Mucosa of descending colon (tissue), 3 donors: ENCODE results near the gene DCTN4. TPM values are rescaled to one million over a fixed set of nuclear protein-coding genes. Genes with fewer than 3 reads are reported as not detected.

Source experiments
- ATAC-seq: fragments of 200-7000 bp; cut with Tn5 transposase; one replicate; pipeline ENCODE4 v1.9.1; 2020; ENCODE audit warnings: mild to moderate bottlenecking, moderate library complexity
- DNase-seq, 3 donors: peaks; one replicate each; pipeline ENCODE4 v3.0.0-alpha.2; 2020
- H3K36me3 ChIP-seq: fragments of 200-600 bp; one replicate; pipeline ENCODE4 v1.8.0; 2021; ENCODE audit warnings: low read depth, mild to moderate bottlenecking
- H3K4me1 ChIP-seq: fragments of 200-600 bp; one replicate; pipeline ENCODE4 v1.8.0; 2021; ENCODE audit warnings: low read depth, mild to moderate bottlenecking
- H3K4me3 ChIP-seq: fragments of 200-600 bp; one replicate; pipeline ENCODE4 v1.8.0; 2021; ENCODE audit warnings: mild to moderate bottlenecking
- H3K9me3 ChIP-seq: fragments of 200-600 bp; one replicate; pipeline ENCODE4 v1.8.0; 2021; ENCODE audit warnings: mild to moderate bottlenecking
- intact Hi-C, 2 donors: fragments of 100-400 bp; cut with DNase I in 1 of 2; cut with micrococcal nuclease in 1 of 2; formaldehyde crosslinking; loops; one replicate each; pipeline versions ENCODE4 v1.11.0 to v1.11.1; 2022; cut with DNase I, micrococcal nuclease
- total RNA-seq, 3 donors: library from RNA; stranded (reverse); fragmentation: NEBNext Ultra II Directional in 2 of 3; extraction: Animal tissue kit (Norgen Biotek cat#: 25700) in 2 of 3; gene quantifications; one replicate each; pipeline versions ENCODE4 v1.2.1 to v1.2.4, GENCODE V29; 2021 to 2023
- TF ChIP-seq, protein P1 (sequence below): fragments of 200-600 bp; IDR thresholded peaks from one replicate; pipeline ENCODE4 v1.8.0; 2022; ENCODE audit warnings: antibody characterized with exemption, mild to moderate bottlenecking
- donor health status: DM: no; HTN: no; CAD: no; lungs with moderate emphysema.
- donor health status: DM: no; HTN: no; CAD: no.
- donor health status: DM: no; HTN: yes; CAD: no.

Gene DCTN4
- total RNA-seq, 3 donors from 2014 or later = 50.8 to 56.4 (median 52.9) TPM

DNA sequence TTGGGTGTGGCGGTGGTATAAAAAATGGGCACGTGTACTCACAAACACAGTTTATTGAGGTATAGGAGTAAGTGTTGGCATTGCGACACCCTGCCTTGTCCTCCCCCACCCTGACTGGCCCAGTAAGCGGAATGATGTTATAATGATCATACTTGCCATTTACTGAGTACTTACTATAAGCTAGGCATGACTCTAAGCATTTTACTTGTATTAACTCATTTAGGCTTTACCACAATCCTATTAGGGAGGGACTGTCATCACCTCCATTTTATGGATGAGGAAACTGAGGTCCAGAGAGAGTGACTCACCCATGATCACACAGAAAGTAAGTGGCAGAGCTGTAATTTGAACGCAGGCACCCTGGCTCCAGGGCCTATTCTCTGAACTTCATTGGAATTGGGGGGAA, 22.0 kb upstream of the DCTN4 start:
- DNase-seq = peak; percentile 61 to 83 (median 71)
- no peaks in the 10 kb centered on the region for H3K9me3 ChIP-seq
- intact Hi-C loops = no loop called here
- peak; percentile 68 for ATAC-seq
- TF ChIP-seq, protein P1, sequence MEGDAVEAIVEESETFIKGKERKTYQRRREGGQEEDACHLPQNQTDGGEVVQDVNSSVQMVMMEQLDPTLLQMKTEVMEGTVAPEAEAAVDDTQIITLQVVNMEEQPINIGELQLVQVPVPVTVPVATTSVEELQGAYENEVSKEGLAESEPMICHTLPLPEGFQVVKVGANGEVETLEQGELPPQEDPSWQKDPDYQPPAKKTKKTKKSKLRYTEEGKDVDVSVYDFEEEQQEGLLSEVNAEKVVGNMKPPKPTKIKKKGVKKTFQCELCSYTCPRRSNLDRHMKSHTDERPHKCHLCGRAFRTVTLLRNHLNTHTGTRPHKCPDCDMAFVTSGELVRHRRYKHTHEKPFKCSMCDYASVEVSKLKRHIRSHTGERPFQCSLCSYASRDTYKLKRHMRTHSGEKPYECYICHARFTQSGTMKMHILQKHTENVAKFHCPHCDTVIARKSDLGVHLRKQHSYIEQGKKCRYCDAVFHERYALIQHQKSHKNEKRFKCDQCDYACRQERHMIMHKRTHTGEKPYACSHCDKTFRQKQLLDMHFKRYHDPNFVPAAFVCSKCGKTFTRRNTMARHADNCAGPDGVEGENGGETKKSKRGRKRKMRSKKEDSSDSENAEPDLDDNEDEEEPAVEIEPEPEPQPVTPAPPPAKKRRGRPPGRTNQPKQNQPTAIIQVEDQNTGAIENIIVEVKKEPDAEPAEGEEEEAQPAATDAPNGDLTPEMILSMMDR = no peak
- peaks cover 59% of the 10 kb centered on the region for H3K4me1 ChIP-seq
- no peak overlapping the region for H3K4me3 ChIP-seq
- no peaks in the 10 kb centered on the region for H3K36me3 ChIP-seq

DNA sequence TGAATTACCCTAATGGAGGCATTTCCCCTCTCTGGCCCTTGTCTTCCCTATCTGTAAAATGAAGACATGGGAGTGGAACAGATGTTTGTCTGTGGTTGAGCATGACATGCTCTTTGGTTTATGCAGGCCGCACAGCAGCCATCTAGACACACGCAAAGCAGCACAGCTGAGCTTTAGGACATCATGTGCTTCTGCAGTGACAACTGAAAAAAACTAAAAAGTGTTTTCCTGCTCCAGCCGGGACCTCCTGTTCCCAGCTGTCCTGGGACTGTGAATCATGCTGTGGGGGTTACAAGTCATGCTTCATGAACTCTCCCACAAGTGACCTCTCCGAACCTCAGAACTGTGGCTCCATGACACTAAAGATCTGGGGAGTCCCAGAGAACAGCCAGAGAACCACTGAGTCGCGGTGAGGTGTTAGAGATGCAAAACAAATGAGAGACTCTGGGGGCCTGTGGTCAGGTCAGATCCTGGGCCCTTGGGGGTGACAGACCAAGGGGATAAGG, 21.4 kb upstream of the DCTN4 start:
- intact Hi-C loops = no loop called here
- TF ChIP-seq, protein P1 = no peak
- H3K9me3 ChIP-seq = no peaks in the 10 kb centered on the region
- ATAC-seq (peak; percentile 5), DNase-seq (peak; percentile 33 to 56 (median 42))
- no peaks in the 10 kb centered on the region for H3K36me3 ChIP-seq
- peaks cover 59% of the 10 kb centered on the region for H3K4me1 ChIP-seq
- H3K4me3 ChIP-seq = no peak overlapping the region

DNA sequence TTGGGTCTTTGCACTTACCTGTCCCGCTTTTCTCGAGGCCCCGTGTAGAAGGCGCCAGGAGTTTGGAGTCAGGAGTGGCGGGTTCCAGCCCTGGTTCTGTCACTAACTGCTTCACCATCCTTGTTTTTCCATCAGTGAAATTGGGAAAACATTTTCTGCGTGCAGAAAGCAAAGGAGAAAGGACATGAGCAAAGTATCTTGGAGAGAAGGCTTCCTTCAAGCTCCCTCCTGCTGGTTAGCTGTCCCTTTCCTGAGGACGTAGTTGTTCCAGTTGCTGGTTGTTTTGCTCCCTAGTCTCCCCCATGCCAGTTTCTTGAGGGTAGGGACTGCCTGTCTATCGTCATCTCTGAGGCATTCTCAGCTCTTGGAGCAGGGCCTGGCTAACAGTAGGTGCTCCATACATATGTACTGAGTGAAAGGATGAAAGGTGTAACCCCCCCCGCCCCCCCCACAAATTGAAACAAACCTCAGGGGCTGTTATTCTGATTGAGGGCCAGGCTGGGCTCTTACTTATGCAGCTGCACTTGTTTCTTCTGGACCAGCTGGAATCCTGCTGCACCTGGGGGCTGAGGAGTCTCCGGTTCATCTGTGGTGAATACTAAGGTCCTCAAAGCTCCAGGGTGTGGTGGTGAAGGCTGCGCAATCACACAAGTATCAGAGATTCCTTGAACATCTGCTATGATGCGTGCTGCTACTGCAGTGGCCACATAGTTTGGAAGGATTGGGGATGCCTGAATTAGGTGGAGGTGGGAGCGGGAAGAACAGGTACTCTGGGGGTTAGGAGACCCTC, 20.8 kb upstream of the DCTN4 start:
- intact Hi-C loops = no loop called here
- TF ChIP-seq, protein P1 = no peak
- no peak for DNase-seq

DNA sequence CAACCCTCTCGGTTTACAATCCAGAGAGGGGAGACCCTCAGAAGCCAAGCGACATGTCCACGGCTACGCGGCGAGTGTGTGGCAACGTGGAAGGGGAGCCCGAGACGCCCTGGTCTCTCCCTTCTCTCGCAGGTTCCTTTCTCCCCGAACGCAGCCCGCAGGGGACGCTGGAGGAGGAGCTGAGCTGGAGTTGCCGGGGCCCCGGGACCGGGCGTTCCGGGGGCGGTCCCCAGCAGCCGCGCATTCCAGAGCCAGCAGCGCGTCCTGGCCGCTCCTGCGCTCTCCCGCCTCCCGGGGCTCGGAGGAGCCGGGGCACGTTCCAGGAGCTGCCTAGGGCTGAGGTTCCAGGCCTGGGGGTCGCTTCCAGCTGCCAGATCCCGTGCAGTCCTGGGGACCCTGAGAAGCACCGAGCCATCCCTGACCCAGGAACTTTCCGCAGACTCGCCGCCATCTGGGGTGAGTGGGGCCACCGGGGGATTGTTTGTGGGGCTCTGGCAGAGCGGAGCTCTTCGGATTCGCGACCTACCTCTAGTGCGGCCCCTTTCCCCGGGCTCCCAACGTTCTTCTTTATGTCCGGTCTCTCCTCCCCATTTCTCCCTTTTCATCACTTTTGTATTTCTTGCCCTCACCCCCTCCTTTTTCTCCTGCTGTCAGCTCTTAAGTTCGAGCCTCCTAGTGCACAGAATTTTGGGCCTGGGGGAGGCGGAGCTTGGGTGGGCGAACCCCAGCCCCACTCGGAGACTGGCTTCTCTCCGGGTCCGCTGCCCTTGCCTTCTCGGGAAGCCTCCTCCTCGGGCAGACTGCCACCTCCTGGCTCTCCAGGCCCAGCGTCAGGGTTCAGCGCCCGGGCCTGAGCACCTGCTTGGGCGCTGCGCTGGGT, 19.9 kb upstream of the DCTN4 start, which contains the start of gene SMIM3:
Gene SMIM3 (plus strand): TSS at position 241 of the 880 bp plus-strand sequence. CDS start 16,684 bp downstream, outside the sequence.
- TF ChIP-seq, protein P1 = peak; percentile 26
- DNase-seq = peak; percentile 81 to 89 (median 88)
- Histone ChIP-seq H3K36me3 (no peaks in the 10 kb centered on the region), H3K4me3 (peak within 1 kb of the TSS; percentile 55), H3K4me1 (peaks cover 48% of the 10 kb centered on the region), H3K9me3 (no peaks in the 10 kb centered on the region)
- intact Hi-C loops = no loop called here
- ATAC-seq = peak; percentile 73

More for the DNA sequence above, 20.8 kb upstream of the DCTN4 start:
- no peak for ATAC-seq
- Histone ChIP-seq H3K9me3 (no peaks in the 10 kb centered on the region), H3K4me3 (peak overlapping the region; percentile 55), H3K36me3 (no peaks in the 10 kb centered on the region), H3K4me1 (peaks cover 56% of the 10 kb centered on the region)

DNA sequence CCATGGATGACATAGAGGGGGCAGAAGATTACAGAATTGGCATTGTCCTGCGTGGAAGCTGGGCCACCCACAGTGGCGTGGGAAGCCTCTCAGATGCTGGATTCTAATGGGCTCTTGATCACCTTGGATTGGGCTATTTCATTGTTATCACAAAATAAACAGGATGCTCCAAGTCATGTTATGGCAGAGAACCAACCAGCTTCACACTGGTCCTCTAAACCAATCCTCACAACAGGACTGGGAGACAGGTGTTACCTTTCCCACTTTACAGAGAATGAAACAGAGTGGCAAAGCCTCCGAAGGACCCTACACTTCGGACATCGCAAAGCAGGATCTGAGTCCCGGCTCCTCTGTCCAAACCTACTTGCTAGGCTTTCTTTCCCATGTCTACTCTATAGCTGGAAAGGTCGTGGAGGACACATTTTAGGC, 19.3 kb upstream of the DCTN4 start:
- TF ChIP-seq, protein P1 = no peak
- DNase-seq = peak in 1 of 3 donors; percentile 24
- peak; percentile 5 for ATAC-seq
- Histone ChIP-seq H3K36me3 (no peaks in the 10 kb centered on the region), H3K4me3 (no peak overlapping the region), H3K4me1 (peaks cover 43% of the 10 kb centered on the region), H3K9me3 (no peaks in the 10 kb centered on the region)
- intact Hi-C loops = no loop called here
